Measurements from ENCODE around the gene UGGT2. TPM values are rescaled to one million over a fixed set of nuclear protein-coding genes. Genes with fewer than 3 reads are reported as not detected.

The UGGT2 gene
- total and polyA plus RNA-seq, 2 of the 13 experiments (the other 11 are each of a cell fraction or from before 2014, with no cell fraction given): 13.2 to 27.1 TPM

DNA sequence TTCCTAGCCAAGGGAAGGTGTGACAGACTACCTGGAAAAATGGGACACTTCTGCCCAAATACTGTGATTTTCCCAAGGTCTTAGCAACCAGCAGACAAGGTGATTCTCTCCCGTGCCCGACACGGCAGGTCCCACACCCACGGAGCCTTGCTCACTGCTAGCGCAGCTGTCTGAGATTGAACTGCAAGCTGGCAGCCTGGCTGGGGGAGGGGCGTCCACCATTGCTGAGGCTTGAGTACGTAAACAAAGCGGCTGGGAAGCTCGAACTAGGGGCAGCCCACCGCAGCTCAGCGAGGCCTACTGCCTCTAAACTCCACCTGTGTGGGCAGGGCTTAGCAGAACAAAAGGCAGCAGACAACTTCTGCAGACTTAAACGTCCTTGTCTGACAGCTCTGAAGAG, 146.2 kb downstream of the UGGT2 start:
- POLR2A ChIA-PET: no interaction called here
- 90% methylated on average over 9 of the region's 12 CpGs for WGBS (ENCODE audit: low lambda C conversion rate)
- Histone ChIP-seq H3K27me3 (ENCODE audit: control insufficient read depth in 1 of 2, insufficient read depth in 2 of 2, low read length in 2 of 2) (no peaks in the 10 kb centered on the region), H3K4me3 (replicated peaks in 1 of 3; ENCODE audit: insufficient read depth in 1 of 3, low read depth in 2 of 3, low read length in 3 of 3) (no peak overlapping the region), H3K9ac (ENCODE audit: insufficient read depth, low read depth, low read length) (no peak overlapping the region), H2AFZ (ENCODE audit: low read length) (no peak overlapping the region), H3K36me3 (replicated peaks in 1 of 2; ENCODE audit: control insufficient read depth in 1 of 2, insufficient read depth in 2 of 2, low read length in 2 of 2) (0 out of 5 replicates have a peak, but pooled peaks cover 0 to 3% of the 10 kb centered on the region in 2 experiments), H4K20me1 (ENCODE audit: insufficient read depth, low read length) (no peaks in the 10 kb centered on the region), H3K9me3 (ENCODE audit: low read length) (no peaks in the 10 kb centered on the region), H3K79me2 (ENCODE audit: insufficient read depth, low read length) (no peaks in the 10 kb centered on the region), H3K27ac (ENCODE audit: extremely low read length, insufficient read depth, low read length) (no peak overlapping the region), H3K4me2 (ENCODE audit: low read depth, low read length) (no peak overlapping the region), H3K4me1 (ENCODE audit: insufficient read depth, low read length) (no peaks in the 10 kb centered on the region)
- ATAC-seq (no peak), FAIRE-seq (no peak), DNase-seq (ENCODE audit: low spot score) (no peak)
- intact Hi-C loops (cut with micrococcal nuclease; ENCODE audit: unreplicated experiment): no loop called here
- CTCF ChIA-PET (ENCODE audit: low intra/inter-chr PET ratio, low total read pairs): no interaction called here
- BruUV-seq (replicated peaks): no TSS peak
- TF ChIP-seq ZNF709 (CRISPR knock-in tag; IDR thresholded peaks at IDR 0.05) (no peak), ZNF121 (CRISPR knock-in tag; IDR thresholded peaks at IDR 0.05) (no peak), PHF5A (CRISPR knock-in tag; IDR thresholded peaks at IDR 0.05; ENCODE audit: low read depth, unreplicated experiment) (no peak), ZSCAN12 (CRISPR knock-in tag; IDR thresholded peaks at IDR 0.05) (no peak), TBX3 (IDR thresholded peaks at IDR 0.05; ENCODE audit: borderline replicate concordance) (no peak), ZNF264 (CRISPR knock-in tag; IDR thresholded peaks at IDR 0.05) (no peak)
- TF ChIP-seq, protein P1, sequence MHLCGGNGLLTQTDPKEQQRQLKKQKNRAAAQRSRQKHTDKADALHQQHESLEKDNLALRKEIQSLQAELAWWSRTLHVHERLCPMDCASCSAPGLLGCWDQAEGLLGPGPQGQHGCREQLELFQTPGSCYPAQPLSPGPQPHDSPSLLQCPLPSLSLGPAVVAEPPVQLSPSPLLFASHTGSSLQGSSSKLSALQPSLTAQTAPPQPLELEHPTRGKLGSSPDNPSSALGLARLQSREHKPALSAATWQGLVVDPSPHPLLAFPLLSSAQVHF (CRISPR knock-in tag; IDR thresholded peaks at IDR 0.05): no peak
- TF ChIP-seq, protein P2, sequence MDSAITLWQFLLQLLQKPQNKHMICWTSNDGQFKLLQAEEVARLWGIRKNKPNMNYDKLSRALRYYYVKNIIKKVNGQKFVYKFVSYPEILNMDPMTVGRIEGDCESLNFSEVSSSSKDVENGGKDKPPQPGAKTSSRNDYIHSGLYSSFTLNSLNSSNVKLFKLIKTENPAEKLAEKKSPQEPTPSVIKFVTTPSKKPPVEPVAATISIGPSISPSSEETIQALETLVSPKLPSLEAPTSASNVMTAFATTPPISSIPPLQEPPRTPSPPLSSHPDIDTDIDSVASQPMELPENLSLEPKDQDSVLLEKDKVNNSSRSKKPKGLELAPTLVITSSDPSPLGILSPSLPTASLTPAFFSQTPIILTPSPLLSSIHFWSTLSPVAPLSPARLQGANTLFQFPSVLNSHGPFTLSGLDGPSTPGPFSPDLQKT (CRISPR knock-in tag; IDR thresholded peaks at IDR 0.05; ENCODE audit: borderline replicate concordance): no peak
- in situ Hi-C loops (cut with HindIII; ENCODE audit: extremely low pct_ligation_motif_present, low pct_unique_long_range_greater_than_20kb): no loop called here
